Daoy (cell line): Measurements from ENCODE around the gene OR6N1. TPM values are rescaled to one million over a fixed set of nuclear protein-coding genes. Genes with fewer than 3 reads are reported as not detected.

Source experiments
- DNase-seq: peaks from one replicate; pipeline ENCODE4 v3.0.0-alpha.2; 2015; ENCODE audit warnings: low read depth
- total RNA-seq: library from RNA; depleted of rRNA; stranded (reverse); fragments of >200 nt; shearing (Covaris generic); gene quantifications from 2 replicates; pipeline ENCODE4 v1.2.3, GENCODE V29; 2014; rRNA removed

The OR6N1 gene, protein sequence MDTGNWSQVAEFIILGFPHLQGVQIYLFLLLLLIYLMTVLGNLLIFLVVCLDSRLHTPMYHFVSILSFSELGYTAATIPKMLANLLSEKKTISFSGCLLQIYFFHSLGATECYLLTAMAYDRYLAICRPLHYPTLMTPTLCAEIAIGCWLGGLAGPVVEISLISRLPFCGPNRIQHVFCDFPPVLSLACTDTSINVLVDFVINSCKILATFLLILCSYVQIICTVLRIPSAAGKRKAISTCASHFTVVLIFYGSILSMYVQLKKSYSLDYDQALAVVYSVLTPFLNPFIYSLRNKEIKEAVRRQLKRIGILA
- total RNA-seq = not detected in 2 replicates

DNA sequence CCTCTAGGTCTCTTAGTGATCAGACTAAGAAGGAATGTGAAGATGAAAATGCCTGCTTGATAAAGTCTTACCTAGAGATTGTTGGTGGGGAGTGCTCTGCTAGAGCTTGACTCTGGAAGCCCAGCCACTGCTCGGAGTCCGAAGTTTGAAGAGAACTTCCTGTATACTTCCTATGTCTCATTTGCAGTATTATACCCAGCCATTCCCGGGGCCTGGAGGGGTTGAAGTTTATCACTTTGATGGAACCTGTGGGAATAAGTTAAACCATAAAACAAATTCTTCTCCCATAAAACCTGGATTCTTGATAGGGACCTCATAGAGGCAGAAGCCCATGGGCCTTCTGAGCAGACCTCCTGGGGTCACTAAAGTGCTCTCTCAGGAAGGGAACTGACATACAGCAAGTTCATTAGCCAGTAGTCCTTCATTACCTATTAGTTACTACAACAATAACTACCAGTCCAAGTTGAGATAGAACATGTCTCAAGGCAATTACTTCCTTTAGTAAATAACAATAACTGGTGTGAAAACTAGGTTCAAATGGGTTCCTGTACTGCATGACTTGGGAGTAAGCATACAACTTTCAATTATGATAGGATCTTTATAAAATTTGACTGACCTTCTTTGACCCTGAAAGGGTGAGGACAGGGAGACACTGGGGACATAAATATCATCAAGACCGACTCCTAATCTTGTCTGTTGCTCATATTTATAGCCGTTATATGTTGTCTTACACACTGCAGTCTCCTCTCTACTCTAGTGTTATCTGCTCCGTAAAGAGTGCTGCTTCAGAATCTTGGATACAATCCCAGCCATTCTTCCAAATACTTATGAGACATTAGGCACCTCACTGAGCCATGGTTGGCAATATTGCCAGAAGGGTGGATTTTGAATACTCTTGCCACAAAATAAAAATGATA, at the start of gene OR6N1:
Gene OR6N1, minus strand, starts transcription at position 246 of the 917 bp plus-strand sequence. CDS start 5,513 bp downstream, outside the sequence.
- no peak for DNase-seq

DNA sequence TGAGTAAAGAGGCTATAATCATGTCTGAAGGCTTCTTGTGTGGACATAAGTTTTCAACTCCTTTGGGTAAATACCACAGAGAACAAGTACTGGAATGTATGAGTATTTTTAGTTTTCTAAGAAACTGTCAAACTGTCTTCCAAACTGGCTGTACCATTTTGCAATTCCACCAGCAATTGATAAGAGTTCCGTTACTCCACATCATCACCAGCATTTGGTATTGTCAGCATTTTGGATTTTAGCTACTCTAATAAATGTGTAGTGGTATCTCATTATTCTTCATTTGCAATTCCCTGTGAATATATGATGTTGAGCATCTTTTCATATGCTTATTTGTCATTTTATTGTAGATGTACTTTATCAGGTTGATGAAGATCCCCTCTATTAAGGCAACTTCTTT, 49.7 kb upstream of the OR6N1 start:
- DNase-seq = no peak

GRCh38 chr1:158819461-158820443, 47.8 kb upstream of the OR6N1 start:
- DNase-seq = peak; percentile 20

DNA sequence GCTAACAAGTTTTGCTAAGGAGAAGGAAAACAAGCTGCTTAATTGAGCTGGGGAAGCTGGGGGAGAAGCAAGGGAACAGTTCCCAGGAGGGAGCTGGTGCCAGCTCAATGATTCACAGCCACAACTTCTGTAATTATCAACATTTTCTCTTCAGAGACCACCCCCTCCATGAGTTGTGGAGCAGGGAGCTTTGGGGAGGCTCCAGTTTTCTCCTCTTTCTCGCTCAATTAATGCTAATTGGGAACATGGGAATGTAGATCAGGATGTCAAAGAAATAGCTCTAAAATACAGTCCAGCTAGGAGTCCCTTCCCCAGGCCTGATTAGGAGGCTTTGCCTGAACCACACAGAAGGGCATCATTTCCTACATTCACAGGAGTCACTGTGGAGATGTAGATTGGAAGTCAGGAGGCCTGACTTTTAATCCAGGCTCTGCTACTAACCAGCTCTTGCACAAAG, 47.0 kb upstream of the OR6N1 start:
- peak; percentile 46 for DNase-seq

DNA sequence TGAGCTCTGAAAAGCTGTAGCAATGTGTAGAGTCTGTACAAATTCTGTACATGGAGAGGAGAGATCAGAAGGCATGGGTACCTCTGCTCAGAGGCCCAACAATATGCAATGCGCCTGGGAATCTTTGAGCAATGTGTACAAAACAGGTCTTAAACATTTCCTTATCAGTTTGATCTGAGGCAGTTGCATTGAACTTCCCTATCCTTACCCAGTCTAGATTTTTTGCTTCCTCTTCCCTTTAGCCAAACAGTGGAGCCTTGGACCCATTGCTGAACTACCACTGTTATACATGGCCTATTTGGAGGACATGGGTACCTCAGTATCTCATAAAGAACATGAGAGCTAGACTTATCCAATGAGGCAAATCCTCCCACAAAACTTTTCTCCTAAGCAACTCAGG, 46.6 kb upstream of the OR6N1 start:
- DNase-seq = no peak

GRCh38 chr1:158814970-158815369, 43.0 kb upstream of the OR6N1 start:
- DNase-seq = no peak

DNA sequence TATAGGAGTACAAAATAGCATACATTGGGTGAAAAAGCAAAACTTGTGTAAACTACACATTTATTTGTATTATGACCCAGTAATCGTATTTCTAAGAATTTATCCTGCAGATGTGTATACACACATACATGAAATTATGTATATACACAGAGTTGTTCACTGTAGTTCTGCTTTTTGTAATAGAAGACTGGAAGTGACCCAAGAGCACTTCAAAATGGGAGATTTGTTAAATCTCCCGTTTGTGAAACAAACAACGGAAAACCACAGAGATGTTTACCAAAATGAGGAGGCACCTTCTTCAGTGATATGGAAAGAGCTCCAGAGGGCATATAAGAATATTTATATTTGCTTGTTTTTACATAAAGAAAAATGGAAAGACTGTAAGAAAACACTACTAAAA, 41.2 kb upstream of the OR6N1 start:
- DNase-seq = no peak

DNA sequence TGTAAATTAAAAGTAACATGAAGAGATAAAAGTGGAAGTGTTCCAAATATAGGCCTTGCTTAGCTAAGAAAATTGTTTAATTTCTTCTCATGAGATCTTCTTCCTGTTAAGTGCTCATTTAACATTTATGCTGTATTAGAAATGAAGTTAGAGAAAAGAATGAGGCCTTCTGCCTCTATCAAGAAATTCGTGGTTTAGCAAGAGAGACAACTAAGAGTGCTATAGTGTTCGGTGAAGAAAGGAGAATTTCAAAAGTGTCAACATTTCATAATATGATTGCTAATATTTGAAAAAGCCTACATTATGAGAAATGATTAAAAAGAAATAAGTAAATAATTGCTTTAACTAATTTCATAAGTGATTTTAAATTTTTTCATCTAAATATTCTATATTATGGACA, 40.3 kb upstream of the OR6N1 start:
- no peak for DNase-seq

GRCh38 chr1:158810311-158810710, 38.3 kb upstream of the OR6N1 start:
- DNase-seq = no peak

DNA sequence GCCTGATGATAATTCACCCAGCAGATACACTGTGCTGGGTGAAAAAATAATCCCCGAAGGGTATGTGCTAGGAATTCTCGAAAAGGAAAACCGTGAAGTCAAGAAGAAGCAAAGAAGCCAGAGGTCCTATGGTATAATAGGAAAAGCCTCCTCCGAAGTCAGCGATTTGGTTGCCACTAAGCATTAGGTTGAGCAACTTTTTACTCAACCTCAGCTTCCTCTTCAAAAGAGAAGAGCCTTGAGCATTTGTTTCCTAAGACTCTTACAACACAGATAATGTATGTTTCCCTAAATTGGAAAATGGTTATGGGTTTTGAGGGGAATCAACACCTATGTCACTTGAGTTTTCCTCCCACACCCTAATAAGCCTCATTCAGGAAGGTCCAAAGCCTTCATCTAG, 37.9 kb upstream of the OR6N1 start:
- DNase-seq = no peak

DNA sequence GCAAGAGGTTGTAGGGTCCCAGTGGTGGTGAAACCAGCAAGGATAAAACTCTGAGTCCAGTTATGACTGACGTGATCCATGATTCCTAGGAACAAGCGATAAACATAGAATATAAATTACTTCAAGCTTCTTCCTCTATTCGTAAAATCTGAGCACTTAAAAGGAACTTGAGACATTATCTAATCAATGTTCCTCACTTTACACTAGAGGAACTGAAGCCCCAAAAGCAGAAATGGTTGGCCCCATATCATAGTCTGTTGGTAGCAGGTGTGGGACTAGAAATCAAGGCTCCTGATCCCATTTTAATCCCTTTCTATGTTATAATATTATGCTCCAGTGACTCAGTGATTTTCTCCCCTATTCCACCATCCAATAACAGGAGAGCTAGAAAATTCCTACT, 37.3 kb upstream of the OR6N1 start:
- DNase-seq = no peak

DNA sequence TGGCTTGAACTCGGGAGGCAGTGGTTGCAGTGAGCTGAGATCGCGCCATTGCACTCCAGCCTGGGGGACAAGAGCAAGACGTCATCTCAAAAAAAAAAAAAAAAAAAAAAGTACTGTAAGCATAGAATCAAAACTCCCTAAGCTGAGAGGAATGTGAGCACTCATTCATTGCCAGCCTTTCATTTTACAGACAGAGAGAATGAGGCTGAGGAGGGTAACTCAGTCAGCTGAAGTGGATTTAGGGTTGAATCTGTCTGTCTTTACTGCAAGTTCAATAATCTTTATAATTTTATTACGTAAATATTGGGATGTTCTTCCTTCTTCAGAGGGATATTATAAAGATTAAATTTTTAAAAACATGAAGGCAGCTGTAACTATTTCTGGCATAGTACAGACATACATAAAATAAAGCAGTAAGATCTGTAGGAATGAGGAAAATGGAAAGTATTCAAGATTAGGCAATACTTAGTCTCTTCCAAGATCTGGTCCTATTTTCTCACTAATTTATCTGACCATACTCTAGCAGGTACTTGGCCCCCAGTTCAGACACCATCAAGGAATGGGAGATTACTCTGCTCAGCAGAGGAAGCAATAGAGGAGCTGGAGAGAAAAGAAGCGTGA, 35.0 kb upstream of the OR6N1 start:
- DNase-seq = no peak

- DNase-seq = no peak
Observed at GRCh38 chr1:158803678-158804077, 31.7 kb upstream of the OR6N1 start.

DNA sequence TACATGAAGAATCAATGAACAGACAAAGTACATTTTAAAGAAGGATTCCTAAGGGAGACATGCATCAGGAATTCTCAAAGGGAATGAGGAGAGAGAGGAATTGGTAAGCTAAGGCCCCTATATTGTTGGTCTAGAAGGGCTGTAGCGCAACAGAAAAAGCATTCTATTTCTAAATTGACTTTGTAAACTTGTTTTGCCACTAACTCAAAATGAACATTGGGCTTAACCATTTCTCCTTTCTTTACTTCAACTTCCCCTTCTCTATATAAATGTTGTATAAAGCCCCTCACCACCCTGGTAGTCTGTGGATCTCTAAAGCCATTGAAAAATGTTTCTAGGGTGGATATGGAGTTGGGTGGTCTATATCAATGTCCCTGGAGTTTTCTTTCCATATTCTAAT, 29.4 kb upstream of the OR6N1 start:
- no peak for DNase-seq

- DNase-seq = no peak
Observed at GRCh38 chr1:158800526-158800925, 28.5 kb upstream of the OR6N1 start.

- DNase-seq = peak; percentile 7
Observed at GRCh38 chr1:158799689-158800088, 27.7 kb upstream of the OR6N1 start.

GRCh38 chr1:158798531-158798930, 26.5 kb upstream of the OR6N1 start:
- no peak for DNase-seq

GRCh38 chr1:158794247-158794646, 22.3 kb upstream of the OR6N1 start:
- DNase-seq = no peak

DNA sequence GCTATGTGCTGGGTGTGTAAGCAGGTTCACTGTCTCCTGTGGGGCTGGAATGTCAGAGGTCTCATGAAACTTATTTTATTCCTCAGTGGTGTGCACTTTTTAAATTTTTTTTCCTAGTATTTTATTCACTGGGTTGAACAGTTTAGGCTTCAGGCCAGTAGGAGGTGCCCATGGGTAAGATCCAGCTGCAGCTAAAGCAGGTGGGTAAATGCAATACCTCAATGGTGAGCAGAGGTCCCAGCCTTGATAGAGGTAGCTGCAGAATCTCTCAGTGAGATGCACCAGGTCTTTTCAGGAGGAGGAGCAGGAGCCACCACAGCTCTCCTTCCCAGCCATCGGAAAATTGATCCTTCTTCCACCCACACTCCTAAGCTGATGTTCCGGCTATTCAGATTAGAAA, 21.6 kb upstream of the OR6N1 start:
- peak; percentile 9 for DNase-seq

DNA sequence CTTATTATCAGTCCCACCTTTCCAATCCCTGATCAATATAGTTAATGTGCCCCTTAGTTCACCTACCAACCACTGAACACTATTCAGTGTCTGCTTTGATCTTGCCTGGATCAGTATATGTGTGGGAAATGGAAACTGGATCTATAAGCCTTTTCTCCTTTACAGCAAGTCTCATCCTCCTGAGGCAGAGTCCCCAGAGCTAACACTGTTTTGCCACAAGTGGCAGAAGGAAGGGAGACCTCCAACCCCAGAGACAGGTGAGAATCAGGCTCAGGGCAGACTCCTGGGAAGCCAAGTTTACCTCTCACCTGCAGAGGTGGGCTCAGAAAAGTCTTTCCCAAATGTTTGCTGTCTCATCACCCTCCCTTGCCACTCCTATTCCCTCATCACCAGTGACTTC, 9.1 kb upstream of the OR6N1 start, which contains the start of gene OR6N2:
Gene OR6N2, minus strand, starts transcription at position 101 of the 400 bp plus-strand sequence. CDS start 3,569 bp downstream, outside the sequence.
- DNase-seq = no peak

GRCh38 chr1:158754420-158754819, 17.6 kb downstream of the OR6N1 start, which contains the start of gene OR6K6:
Gene OR6K6 (plus strand): TSS chr1:158754720. CDS start chr1:158754888, 168 bp downstream.
- no peak for DNase-seq
